HL-60 (cell line): ENCODE data around the gene OR52I2.

Experiments used
- DNase-seq, 2 experiments: peaks; one replicate each; pipeline ENCODE4 v3.0.0-alpha.2; 2010 to 2020; ENCODE audit warnings: low read depth in 1 of 2, low spot score in 1 of 2
- H3K27ac ChIP-seq: fragments of 250-450 bp; sonication (Bioruptor Pico); replicated peaks from 2 replicates; pipeline ENCODE4 v1.5.1; 2020; ENCODE audit warnings: mild to moderate bottlenecking, moderate library complexity
- H3K27me3 ChIP-seq: fragments of 250-450 bp; sonication (Bioruptor Pico); 2 replicates; pipeline ENCODE4 v1.5.1; 2021; ENCODE audit warnings: mild to moderate bottlenecking, moderate library complexity; ENCODE audit not compliant: insufficient read depth, poor library complexity, severe bottlenecking
- H3K4me3 ChIP-seq: replicated peaks from 2 replicates; pipeline ENCODE4 v1.5.1; 2011; ENCODE audit warnings: mild to moderate bottlenecking, control low read depth, low read length; ENCODE audit not compliant: insufficient read depth
- GABPA ChIP-seq: IDR thresholded peaks from 2 replicates; pipeline ENCODE4 v1.6.1; 2012; ENCODE audit warnings: low read depth
- POLR2AphosphoS5 ChIP-seq: IDR thresholded peaks from 2 replicates; pipeline ENCODE4 v1.6.1; 2012; ENCODE audit warnings: low read depth
- SPI1 ChIP-seq: IDR thresholded peaks from 2 replicates; pipeline ENCODE4 v1.6.1; 2012; ENCODE audit warnings: low read depth, mild to moderate bottlenecking, borderline replicate concordance
- long read RNA-seq: library from polyadenylated mRNA; unstranded; transcript quantifications from one replicate; pipeline ENCODE4 v2.0.0, GENCODE V29; 2020
- TF ChIP-seq, protein P1 (sequence below): IDR thresholded peaks from 2 replicates; pipeline ENCODE4 v1.6.1; 2012; ENCODE audit warnings: low read depth; ENCODE audit not compliant: insufficient replicate concordance
- TF ChIP-seq, protein P2 (sequence below): IDR thresholded peaks from one replicate; pipeline ENCODE4 v1.5.1; 2011; ENCODE audit warnings: low read length, control low read depth, inconsistent platforms; ENCODE audit not compliant: insufficient read depth

OR52I2 gene
- long read RNA-seq: 0 reads

DNA sequence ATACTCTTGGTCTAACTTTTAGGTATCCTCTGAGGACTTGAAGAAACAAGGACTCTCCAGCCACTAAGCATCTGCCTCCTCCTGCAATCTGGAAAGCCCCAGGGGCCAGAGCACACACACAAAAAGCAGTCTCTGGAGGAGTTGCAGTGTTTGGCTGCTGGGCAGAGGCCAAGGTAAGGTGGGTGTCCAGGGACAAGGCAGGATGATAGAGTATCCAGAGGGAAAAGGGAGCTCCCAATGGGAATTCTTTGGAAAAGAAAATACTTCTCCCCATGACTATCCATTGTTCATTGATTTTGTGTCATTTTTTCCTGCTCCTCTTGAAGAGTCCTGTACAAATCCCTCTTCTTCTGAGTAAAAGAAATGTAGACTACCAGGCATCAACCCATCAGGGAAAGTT lies at the start of gene OR52I2:
Gene OR52I2 (plus strand): TSS at position 301 of the 400 bp plus-strand sequence.
- Histone ChIP-seq H3K27ac (no peak within 1 kb of the TSS), H3K4me3 (no peak within 1 kb of the TSS), H3K27me3 (peaks cover 17% of the 10 kb centered on the region)
- no peak for TF ChIP-seq POLR2AphosphoS5
- DNase-seq: no peak

DNA sequence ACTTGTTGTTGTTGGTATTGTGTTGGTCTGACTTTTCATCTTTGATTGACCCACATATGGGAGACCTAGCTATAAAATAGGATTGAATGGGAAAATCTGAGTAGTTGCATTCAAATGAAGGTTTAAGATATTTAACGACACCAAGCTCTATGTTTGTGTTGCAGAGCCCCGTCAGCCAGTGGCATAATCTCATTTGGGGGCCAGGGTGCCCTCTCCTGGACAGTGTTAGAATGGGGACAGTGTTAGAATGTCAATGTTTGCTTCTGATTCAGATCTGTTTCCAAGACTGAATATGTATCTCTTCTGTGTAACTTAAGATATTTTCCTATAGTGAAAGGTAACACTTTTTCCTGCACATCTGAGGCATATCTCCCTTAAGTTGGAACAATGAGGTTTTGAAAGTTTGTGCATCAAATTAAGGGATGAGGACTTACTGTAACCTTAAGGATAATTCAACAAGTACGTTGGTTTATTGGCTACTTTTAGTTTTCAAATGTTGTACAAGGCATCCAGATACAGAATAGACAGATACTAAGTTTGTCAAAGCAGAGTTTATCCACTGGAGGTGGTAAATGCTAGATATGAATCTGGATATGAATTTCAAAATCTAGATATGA lies 41.8 kb upstream of the OR52I2 start:
- Histone ChIP-seq H3K27me3 (no peaks in the 10 kb centered on the region), H3K27ac (no peak overlapping the region), H3K4me3 (no peak overlapping the region)
- peak; percentile 8 to 58 for DNase-seq
- TF ChIP-seq, protein P1, sequence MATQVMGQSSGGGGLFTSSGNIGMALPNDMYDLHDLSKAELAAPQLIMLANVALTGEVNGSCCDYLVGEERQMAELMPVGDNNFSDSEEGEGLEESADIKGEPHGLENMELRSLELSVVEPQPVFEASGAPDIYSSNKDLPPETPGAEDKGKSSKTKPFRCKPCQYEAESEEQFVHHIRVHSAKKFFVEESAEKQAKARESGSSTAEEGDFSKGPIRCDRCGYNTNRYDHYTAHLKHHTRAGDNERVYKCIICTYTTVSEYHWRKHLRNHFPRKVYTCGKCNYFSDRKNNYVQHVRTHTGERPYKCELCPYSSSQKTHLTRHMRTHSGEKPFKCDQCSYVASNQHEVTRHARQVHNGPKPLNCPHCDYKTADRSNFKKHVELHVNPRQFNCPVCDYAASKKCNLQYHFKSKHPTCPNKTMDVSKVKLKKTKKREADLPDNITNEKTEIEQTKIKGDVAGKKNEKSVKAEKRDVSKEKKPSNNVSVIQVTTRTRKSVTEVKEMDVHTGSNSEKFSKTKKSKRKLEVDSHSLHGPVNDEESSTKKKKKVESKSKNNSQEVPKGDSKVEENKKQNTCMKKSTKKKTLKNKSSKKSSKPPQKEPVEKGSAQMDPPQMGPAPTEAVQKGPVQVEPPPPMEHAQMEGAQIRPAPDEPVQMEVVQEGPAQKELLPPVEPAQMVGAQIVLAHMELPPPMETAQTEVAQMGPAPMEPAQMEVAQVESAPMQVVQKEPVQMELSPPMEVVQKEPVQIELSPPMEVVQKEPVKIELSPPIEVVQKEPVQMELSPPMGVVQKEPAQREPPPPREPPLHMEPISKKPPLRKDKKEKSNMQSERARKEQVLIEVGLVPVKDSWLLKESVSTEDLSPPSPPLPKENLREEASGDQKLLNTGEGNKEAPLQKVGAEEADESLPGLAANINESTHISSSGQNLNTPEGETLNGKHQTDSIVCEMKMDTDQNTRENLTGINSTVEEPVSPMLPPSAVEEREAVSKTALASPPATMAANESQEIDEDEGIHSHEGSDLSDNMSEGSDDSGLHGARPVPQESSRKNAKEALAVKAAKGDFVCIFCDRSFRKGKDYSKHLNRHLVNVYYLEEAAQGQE: no peak
- TF ChIP-seq POLR2AphosphoS5 (no peak), SPI1 (no peak), GABPA (no peak)
- TF ChIP-seq, protein P2, sequence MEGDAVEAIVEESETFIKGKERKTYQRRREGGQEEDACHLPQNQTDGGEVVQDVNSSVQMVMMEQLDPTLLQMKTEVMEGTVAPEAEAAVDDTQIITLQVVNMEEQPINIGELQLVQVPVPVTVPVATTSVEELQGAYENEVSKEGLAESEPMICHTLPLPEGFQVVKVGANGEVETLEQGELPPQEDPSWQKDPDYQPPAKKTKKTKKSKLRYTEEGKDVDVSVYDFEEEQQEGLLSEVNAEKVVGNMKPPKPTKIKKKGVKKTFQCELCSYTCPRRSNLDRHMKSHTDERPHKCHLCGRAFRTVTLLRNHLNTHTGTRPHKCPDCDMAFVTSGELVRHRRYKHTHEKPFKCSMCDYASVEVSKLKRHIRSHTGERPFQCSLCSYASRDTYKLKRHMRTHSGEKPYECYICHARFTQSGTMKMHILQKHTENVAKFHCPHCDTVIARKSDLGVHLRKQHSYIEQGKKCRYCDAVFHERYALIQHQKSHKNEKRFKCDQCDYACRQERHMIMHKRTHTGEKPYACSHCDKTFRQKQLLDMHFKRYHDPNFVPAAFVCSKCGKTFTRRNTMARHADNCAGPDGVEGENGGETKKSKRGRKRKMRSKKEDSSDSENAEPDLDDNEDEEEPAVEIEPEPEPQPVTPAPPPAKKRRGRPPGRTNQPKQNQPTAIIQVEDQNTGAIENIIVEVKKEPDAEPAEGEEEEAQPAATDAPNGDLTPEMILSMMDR: peak; percentile 79

DNA sequence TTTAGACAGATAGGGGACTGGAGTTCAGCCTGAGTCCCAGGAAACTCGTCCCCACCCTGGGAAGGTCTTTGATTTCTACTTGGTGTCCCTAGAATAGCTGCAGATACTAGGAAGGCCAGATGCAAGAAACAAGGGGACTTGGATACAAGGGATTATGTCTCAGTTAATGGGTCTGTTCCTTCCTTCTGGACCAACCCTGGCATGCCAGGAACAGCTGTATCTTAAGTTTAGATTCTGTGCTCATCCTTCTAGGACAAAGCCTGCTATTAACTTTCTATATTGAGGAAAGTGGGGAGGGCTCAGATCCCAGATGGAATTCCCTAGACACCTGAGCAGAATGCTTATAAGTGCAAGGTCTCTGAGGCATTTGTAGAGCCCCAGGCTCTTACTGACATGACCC lies 40.5 kb upstream of the OR52I2 start:
- Histone ChIP-seq H3K4me3 (no peak overlapping the region), H3K27me3 (no peaks in the 10 kb centered on the region), H3K27ac (no peak overlapping the region)
- no peak for DNase-seq
- TF ChIP-seq GABPA (no peak), POLR2AphosphoS5 (no peak)

DNA sequence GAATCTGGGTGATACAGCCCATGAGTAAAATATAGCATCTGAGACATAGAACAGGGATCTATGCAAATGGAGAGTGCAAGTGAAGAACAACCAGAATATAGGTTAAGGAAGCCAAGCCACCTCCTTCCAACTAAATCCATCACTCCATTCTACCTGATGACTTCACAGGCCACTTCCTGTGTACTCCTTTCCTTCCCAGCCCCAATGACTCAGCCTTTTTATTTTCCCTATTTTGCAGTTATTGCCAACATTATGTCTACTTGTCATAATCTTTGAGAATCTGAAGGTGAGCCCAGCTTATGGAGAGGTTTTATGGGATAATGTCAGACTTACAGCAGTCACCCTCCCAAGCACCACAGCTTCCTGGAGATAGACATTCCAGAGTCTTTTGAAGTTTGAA lies 38.0 kb upstream of the OR52I2 start:
- H3K4me3 ChIP-seq: no peak overlapping the region
- H3K27ac ChIP-seq: no peak overlapping the region
- peaks cover 4% of the 10 kb centered on the region for H3K27me3 ChIP-seq
- DNase-seq: no peak
- no peak for TF ChIP-seq GABPA
- TF ChIP-seq, protein P2: no peak
- TF ChIP-seq SPI1: no peak
- TF ChIP-seq, protein P1: no peak
- no peak for TF ChIP-seq POLR2AphosphoS5

DNA sequence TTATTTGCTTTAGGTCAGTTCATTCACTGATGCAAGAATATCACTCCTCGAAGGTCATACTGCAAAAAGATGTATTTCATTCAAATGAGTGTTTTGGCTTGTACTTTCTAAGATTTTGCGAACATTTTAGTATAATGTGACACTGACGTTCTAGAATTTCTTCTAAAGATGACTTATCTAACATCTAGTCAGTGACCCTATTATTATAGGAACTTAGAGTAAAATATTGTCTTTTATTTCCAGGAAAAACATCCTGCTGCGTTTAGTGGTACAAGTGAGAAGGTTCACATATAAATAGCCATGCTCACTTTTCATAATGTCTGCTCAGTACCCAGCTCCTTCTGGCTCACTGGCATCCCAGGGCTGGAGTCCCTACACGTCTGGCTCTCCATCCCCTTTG lies 36.7 kb upstream of the OR52I2 start, which contains the start of gene OR52M1:
Gene OR52M1 (plus strand): TSS at position 301 of the 400 bp plus-strand sequence. CDS start 0 bp downstream, at position 301.
- H3K27ac ChIP-seq: no peak within 1 kb of the TSS
- DNase-seq: no peak
- H3K27me3 ChIP-seq: peaks cover 4% of the 10 kb centered on the region
- TF ChIP-seq GABPA (no peak), SPI1 (no peak), POLR2AphosphoS5 (no peak)
- TF ChIP-seq, protein P2: no peak
- TF ChIP-seq, protein P1: no peak
- H3K4me3 ChIP-seq: no peak within 1 kb of the TSS
